Prostate gland (tissue), 2 donors: ENCODE data around the gene ARMC3. TPM values are rescaled to one million over a fixed set of nuclear protein-coding genes. Genes with fewer than 3 reads are reported as not detected.

ENCODE experiments used
- DNase-seq: peaks from one replicate; pipeline ENCODE4 v3.0.0-alpha.2; 2019; ENCODE audit warnings: low spot score
- H3K27ac ChIP-seq, 2 donors: fragments of 200-600 bp; sonication (generic); 2 replicates each; pipeline ENCODE4 v1.5.1; 2017 to 2019
- H3K27me3 ChIP-seq: fragments of 200-600 bp; sonication (generic); replicated peaks from 2 replicates; pipeline ENCODE4 v1.5.1; 2019; ENCODE audit not compliant: insufficient read depth
- H3K36me3 ChIP-seq, 2 donors: fragments of 200-600 bp; sonication (generic); 1 replicate in 1 of 2; 2 replicates in 1 of 2; pipeline versions ENCODE4 v1.5.1 to v1.8.1; 2017 to 2019
- H3K4me1 ChIP-seq: fragments of 200-600 bp; sonication (generic); replicated peaks from 2 replicates; pipeline ENCODE4 v1.5.1; 2019
- H3K4me3 ChIP-seq, 2 donors: fragments of 200-600 bp; sonication (generic); 2 replicates each; pipeline ENCODE4 v1.5.1; 2017 to 2019
- H3K9me3 ChIP-seq: fragments of 200-600 bp; sonication (generic); 2 replicates; pipeline ENCODE4 v1.5.1; 2017
- POLR2A ChIP-seq: fragments of 450-650 bp; IDR thresholded peaks from one replicate; pipeline ENCODE4 v1.6.1; 2016; ENCODE audit warnings: antibody characterized with exemption, mild to moderate bottlenecking
- POLR2AphosphoS5 ChIP-seq: sonication (generic); formaldehyde crosslinking; IDR thresholded peaks from one replicate; pipeline ENCODE4 v1.6.1; 2017; ENCODE audit warnings: antibody characterized with exemption
- WGBS: methylation state at CpG from one replicate; pipeline ENCODE4 v1.1.5; 2018; 5-methylcytosine and 5-hydroxymethylcytosine counted together
- intact Hi-C: fragments of 100-400 bp; cut with DNase I; formaldehyde crosslinking; loops from one replicate; pipeline ENCODE4 v1.14.2; 2022
- total RNA-seq, 2 donors: library from RNA; depleted of rRNA; stranded (reverse); fragments of >200 nt; gene quantifications; one replicate each; pipeline ENCODE4 v1.1.0, GENCODE V29; 2016
- TF ChIP-seq, protein P1 (sequence below), 4 experiments: fragments of 200-600 bp in 2 of 4; fragments of 450-650 bp in 2 of 4; sonication (generic) in 2 of 4; IDR thresholded peaks; 1 replicate in 3 of 4; 2 replicates in 1 of 4; pipeline ENCODE4 v1.5.1; 2016 to 2019; ENCODE audit warnings: antibody characterized with exemption in 4 of 4, mild to moderate bottlenecking in 2 of 4, moderate library complexity in 2 of 4

The ARMC3 gene
- total RNA-seq, 2 donors from 2014 or later = 5.0 TPM; not detected in 1

- intact Hi-C loops = loop anchor here (2.0 to 10.0 kb wide), 4 partner anchors 394 to 1491 kb away; partner anchors contain the start of gene COMMD3
- Histone ChIP-seq H3K4me1 (no peaks in the 10 kb centered on the region), H3K9me3 (no peaks in the 10 kb centered on the region), H3K27ac (no peak overlapping the region), H3K36me3 (no peaks in the 10 kb centered on the region), H3K4me3 (no peak overlapping the region), H3K27me3 (no peaks in the 10 kb centered on the region)
- peak; percentile 68 for DNase-seq
- whole genome bisulfite sequencing = 4% methylated on average over 12 of the region's 12 CpGs
- TF ChIP-seq, protein P1, sequence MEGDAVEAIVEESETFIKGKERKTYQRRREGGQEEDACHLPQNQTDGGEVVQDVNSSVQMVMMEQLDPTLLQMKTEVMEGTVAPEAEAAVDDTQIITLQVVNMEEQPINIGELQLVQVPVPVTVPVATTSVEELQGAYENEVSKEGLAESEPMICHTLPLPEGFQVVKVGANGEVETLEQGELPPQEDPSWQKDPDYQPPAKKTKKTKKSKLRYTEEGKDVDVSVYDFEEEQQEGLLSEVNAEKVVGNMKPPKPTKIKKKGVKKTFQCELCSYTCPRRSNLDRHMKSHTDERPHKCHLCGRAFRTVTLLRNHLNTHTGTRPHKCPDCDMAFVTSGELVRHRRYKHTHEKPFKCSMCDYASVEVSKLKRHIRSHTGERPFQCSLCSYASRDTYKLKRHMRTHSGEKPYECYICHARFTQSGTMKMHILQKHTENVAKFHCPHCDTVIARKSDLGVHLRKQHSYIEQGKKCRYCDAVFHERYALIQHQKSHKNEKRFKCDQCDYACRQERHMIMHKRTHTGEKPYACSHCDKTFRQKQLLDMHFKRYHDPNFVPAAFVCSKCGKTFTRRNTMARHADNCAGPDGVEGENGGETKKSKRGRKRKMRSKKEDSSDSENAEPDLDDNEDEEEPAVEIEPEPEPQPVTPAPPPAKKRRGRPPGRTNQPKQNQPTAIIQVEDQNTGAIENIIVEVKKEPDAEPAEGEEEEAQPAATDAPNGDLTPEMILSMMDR (IDR thresholded peaks at IDR 0.05) = peak; percentile 76 to 92 (median 90)
- peak; percentile 80 for TF ChIP-seq POLR2AphosphoS5
- no peak for TF ChIP-seq POLR2A
Measured at GRCh38 chr10:22988581-22989360, 60.9 kb downstream of the ARMC3 start.

DNA sequence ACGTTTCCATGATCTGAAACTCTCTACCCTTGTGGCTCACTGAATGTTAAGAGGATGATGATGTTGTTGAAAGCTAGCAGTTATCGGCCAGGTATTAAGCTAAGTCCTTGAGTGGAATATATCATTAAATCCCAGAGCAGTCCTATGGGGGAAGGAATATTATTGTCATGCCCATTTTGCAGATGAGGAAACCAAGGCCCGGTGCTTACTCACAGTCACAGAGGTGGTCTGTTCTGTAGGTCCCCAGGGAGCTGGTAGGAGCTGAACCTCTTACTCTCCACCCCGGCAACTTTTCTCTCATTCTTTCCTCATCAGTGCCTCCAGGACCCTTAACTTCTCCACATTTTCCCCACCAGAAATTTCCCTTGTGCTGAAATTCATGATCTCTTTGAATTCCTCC, 62.6 kb downstream of the ARMC3 start:
- DNase-seq = no peak
- H3K4me3 ChIP-seq = no peak overlapping the region
- no peak for TF ChIP-seq POLR2A
- TF ChIP-seq POLR2AphosphoS5 = no peak
- TF ChIP-seq, protein P1 (IDR thresholded peaks at IDR 0.05) = no peak
- no peaks in the 10 kb centered on the region for H3K27me3 ChIP-seq
- no peaks in the 10 kb centered on the region for H3K4me1 ChIP-seq
- H3K36me3 ChIP-seq = no peaks in the 10 kb centered on the region
- WGBS = 80% methylated on average over 4 of the region's 4 CpGs
- no peak overlapping the region for H3K27ac ChIP-seq
- no peaks in the 10 kb centered on the region for H3K9me3 ChIP-seq
- intact Hi-C loops = loop anchor here (5.0 kb wide), 1 partner anchor 77 kb away; no protein-coding TSS in a partner anchor

- H3K4me3 ChIP-seq = no peak overlapping the region
- 82% methylated on average over 5 of the region's 5 CpGs for WGBS
- intact Hi-C loops = loop anchor here (5.0 kb wide), 1 partner anchor 75 kb away; no protein-coding TSS in a partner anchor
- no peak overlapping the region for H3K27ac ChIP-seq
- no peaks in the 10 kb centered on the region for H3K4me1 ChIP-seq
- no peaks in the 10 kb centered on the region for H3K27me3 ChIP-seq
- no peak for DNase-seq
- no peaks in the 10 kb centered on the region for H3K36me3 ChIP-seq
- TF ChIP-seq, protein P1 (IDR thresholded peaks at IDR 0.05) = no peak
- TF ChIP-seq POLR2A (no peak), POLR2AphosphoS5 (no peak)
- H3K9me3 ChIP-seq = no peaks in the 10 kb centered on the region
Measured at GRCh38 chr10:22992075-22992474, 64.2 kb downstream of the ARMC3 start.

GRCh38 chr10:22992621-22993020, 64.8 kb downstream of the ARMC3 start:
- WGBS = 87% methylated on average over 8 of the region's 8 CpGs
- no peak for DNase-seq
- no peaks in the 10 kb centered on the region for H3K36me3 ChIP-seq
- intact Hi-C loops = loop anchor here (5.0 kb wide), 1 partner anchor 75 kb away; no protein-coding TSS in a partner anchor
- no peak for TF ChIP-seq POLR2AphosphoS5
- TF ChIP-seq POLR2A = no peak
- TF ChIP-seq, protein P1 (IDR thresholded peaks at IDR 0.05) = no peak
- no peaks in the 10 kb centered on the region for H3K27me3 ChIP-seq
- H3K4me1 ChIP-seq = no peaks in the 10 kb centered on the region
- H3K9me3 ChIP-seq = no peaks in the 10 kb centered on the region
- H3K4me3 ChIP-seq = no peak overlapping the region
- H3K27ac ChIP-seq = no peak overlapping the region
